GM12891 (cell line): ENCODE measurements around the gene GAP43.

Experiments
- DNase-seq: peaks from one replicate; pipeline ENCODE4 v3.0.0; 2011; ENCODE audit warnings: low spot score; ENCODE audit not compliant: insufficient read length
- FAIRE-seq: peaks from 2 replicates; lab custom pipeline; 2011; peaks lifted over from hg19 to GRCh38; lab: Jason Lieb, UNC
- PAX5 ChIP-seq: IDR thresholded peaks from 2 replicates; pipeline ENCODE4 v1.6.1; 2011; ENCODE audit warnings: low read length, moderate library complexity, mild to moderate bottlenecking; ENCODE audit not compliant: insufficient read depth, severe bottlenecking
- POLR2A ChIP-seq: IDR thresholded peaks from 2 replicates; pipeline ENCODE4 v1.6.1; 2011; ENCODE audit warnings: low read depth, low read length, control low read depth
- POLR2AphosphoS5 ChIP-seq: IDR thresholded peaks from 2 replicates; pipeline ENCODE4 v1.6.1; 2011; ENCODE audit warnings: low read depth, low read length, control low read depth
- POU2F2 ChIP-seq: IDR thresholded peaks from 2 replicates; pipeline ENCODE4 v1.6.1; 2011; ENCODE audit warnings: low read depth, mild to moderate bottlenecking, control low read depth, low read length, moderate library complexity
- SPI1 ChIP-seq: IDR thresholded peaks from 2 replicates; pipeline ENCODE4 v1.6.1; 2011; ENCODE audit warnings: low read depth, low read length, control low read depth
- TAF1 ChIP-seq: IDR thresholded peaks from 2 replicates; pipeline ENCODE4 v1.6.1; 2011; ENCODE audit warnings: low read depth, low read length, control low read depth

Gene GAP43

DNA sequence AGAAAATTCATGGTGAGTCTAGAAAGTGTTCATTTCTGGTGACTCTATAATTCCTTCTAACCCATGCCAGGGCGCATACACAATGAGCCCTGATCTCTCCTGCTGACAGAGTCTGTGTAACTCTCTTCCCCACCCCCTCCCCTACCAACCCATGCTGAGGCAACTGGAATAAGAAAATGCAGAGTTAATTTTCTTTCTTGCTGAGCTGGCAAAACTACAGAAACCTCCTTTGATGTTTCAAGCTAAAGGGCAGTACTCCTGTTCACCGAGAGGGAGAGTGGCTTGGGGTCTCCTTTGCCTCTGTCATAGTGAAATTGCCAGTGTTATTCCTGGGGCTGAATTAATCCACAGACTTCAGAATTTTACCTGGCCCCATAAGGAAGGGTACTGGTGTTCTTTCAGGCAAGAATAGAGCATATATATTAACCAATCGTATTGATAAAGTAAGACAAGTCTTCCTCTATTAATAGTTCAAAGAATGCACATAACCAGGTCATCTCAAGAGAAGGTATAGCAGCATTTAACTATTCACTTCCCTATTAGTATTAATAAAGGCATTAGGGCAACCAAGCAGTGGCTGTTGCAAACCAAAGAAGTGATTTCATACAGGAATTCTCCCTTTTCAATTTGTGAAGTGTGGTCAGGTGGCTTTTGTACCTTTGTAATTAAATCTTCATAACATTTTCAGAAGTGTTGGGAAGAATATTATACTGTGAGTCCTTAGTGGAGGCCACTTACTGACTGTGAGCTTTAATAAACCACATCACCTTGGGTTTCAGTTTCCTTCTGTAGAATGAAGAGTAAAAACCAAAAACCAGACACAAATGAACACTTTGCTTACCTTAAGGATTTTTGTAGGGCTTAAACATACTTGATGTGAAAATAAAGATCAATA is 4.1 kb downstream of the GAP43 start:
- no peak for DNase-seq
- TF ChIP-seq POLR2A (no peak), SPI1 (peak; percentile 64; the same call in 1 of the 2 replicates)
- no peak for FAIRE-seq

GRCh38 chr3:115628075-115628412 is 4.7 kb downstream of the GAP43 start:
- FAIRE-seq (no peak), DNase-seq (no peak)
- no peak for TF ChIP-seq PAX5
- TF ChIP-seq POLR2A: no peak
- no peak for TF ChIP-seq TAF1
- no peak for TF ChIP-seq SPI1
- no peak for TF ChIP-seq POLR2AphosphoS5
- no peak for TF ChIP-seq POU2F2

DNA sequence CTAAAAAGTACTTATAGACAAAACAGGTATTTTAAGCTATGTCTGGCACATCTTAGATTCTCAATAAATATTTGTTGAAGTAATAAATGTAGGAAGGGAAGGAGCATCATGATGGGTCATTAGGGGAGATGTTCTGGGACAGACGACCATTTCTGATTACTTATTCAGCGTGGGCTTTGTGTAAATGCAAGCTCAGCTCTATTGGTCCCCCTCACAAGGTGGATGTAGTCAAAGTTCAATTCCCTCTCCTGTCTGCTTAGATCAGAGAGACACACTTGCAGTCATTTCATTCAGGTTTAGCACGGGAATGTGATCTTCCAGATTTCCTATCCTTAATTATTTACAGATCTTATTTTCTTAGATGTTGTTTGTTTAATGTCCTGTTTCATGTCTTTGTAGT is 7.5 kb downstream of the GAP43 start:
- FAIRE-seq (no peak), DNase-seq (no peak)
- TF ChIP-seq POU2F2: no peak
- no peak for TF ChIP-seq PAX5

DNA sequence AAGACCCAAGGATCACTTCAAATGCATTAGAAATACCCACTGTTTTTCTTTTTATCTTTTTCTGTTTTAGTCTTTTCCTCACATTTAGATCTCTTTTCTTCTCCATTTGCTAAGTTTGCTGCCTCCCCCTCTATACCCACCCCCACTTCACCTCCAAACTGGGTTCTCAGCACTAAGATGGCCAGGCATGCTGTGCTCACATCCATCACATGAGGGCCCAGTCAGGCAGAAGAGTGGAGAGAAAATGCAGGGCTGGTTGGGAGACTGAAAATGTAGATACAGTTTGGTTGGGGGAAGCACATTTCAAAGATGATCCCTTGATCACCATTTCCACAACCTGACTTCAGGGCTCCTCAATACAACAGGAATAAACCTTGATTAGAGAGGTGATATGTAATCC is 8.7 kb downstream of the GAP43 start:
- DNase-seq (no peak), FAIRE-seq (no peak)
- TF ChIP-seq PAX5: no peak
- no peak for TF ChIP-seq POLR2A
- no peak for TF ChIP-seq POLR2AphosphoS5
- TF ChIP-seq POU2F2: no peak
- TF ChIP-seq TAF1: no peak
- TF ChIP-seq SPI1: no peak

GRCh38 chr3:115633467-115633866 is 10.2 kb downstream of the GAP43 start:
- TF ChIP-seq TAF1 (no peak), SPI1 (no peak), POLR2AphosphoS5 (no peak), POU2F2 (no peak), POLR2A (no peak), PAX5 (no peak)
- DNase-seq: no peak
- FAIRE-seq: peak; percentile 31

DNA sequence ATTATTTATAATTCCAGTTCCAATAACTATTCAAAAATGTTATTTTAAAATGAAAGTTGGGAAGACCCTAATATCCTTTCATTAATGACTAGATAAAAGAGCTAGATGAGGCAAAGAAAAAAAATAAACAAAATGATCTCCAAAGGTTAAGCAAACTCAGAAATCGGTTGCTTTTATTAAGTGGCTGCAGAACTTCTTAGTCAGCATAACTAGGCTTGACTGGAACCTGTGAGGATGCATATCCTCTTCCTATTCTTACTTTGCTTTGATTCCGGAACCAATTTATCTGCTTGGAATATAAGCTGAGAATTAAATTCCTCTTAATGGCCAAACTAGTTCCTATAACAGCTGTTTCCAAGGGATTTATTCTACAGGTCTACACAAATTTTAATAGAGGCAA is 10.7 kb downstream of the GAP43 start:
- FAIRE-seq (no peak), DNase-seq (no peak)
- TF ChIP-seq PAX5 (no peak), POLR2AphosphoS5 (no peak), POLR2A (no peak), SPI1 (no peak), TAF1 (no peak), POU2F2 (no peak)

DNA sequence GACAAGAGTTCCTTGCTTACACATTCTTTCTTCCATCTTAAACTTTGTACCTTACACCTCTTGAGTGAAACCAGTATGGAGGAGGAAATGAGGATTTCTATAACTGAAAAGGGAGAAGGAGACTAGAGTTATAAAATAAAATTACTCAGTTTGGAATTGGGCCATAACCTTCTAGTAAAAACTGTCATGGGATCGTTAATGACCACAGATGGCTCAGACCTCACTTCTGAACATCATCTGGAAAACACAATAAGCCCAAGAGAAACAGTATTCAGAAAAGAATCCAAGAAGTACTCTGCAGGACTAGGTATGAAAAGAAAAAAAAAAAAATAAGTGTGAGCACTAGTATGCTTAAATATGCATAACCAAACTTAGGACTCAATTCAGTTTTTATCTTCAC is 12.1 kb downstream of the GAP43 start:
- no peak for FAIRE-seq
- no peak for TF ChIP-seq POLR2AphosphoS5
- no peak for DNase-seq

DNA sequence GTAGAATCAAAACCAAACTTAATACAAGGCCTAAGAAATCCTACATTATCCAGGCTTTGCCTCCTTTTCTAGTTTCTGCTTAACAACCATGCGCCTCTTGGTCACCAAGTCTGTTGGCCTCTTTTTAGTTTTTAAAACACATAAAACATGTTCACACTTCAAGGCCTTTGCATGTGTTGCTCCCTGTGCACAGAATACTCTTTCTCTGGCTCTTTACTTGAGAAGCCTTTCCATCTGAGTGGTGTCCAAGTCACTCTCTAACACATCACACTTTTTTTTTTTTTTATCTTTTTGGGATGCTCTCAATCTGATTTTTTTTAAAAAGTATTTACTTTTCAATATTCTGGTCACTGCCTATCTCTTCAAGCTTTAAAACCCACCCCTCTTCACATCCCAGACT is 14.9 kb downstream of the GAP43 start:
- no peak for FAIRE-seq
- no peak for DNase-seq
- TF ChIP-seq POU2F2 (no peak), POLR2AphosphoS5 (no peak), POLR2A (no peak), TAF1 (no peak), SPI1 (no peak), PAX5 (no peak)

DNA sequence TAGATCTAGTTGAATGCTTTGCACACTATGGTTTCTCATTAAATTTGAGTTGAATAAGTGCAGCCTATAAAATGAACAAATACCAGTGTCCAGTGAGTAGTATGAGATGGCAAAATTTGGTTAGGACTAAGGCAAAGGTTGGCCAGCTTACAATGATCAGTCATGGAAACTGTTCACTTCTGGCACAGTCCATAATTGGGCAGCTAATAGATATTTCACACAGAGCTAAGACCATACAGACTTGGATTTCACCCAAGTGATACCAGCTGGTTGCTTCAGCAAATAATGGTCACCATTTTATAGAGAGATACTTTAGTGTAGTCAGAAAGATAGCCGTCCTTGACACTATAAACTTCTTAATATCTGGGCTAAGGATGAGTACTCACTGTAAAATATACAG is 15.7 kb downstream of the GAP43 start:
- TF ChIP-seq PAX5 (no peak), POLR2A (no peak), TAF1 (no peak), SPI1 (no peak), POU2F2 (no peak), POLR2AphosphoS5 (no peak)
- DNase-seq (no peak), FAIRE-seq (no peak)

DNA sequence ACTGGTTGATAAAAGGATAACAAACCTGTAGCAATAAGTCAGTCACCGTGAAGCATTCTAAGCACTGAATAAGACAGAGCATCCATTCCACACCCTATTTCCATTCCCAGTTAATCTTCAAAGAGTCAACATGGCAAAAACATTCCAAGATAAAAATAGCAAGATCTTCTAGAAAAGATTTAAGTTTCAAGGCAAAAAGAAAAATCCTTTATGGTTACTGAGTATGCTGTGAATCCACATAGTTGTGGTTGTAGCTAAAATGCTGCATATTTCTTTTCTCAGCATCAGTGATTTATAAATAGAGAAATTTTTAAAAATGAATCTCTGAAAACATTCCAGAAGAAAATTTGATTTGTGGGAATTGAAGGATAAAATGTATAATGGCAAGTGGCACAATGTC is 21.1 kb downstream of the GAP43 start:
- TF ChIP-seq POLR2AphosphoS5: no peak
- no peak for TF ChIP-seq TAF1
- TF ChIP-seq POU2F2: no peak
- no peak for TF ChIP-seq PAX5
- TF ChIP-seq POLR2A: no peak
- TF ChIP-seq SPI1: no peak
- no peak for FAIRE-seq
- DNase-seq: no peak
